Activated naive CD4-positive, alpha-beta T cell treated with anti-CD3 and anti-CD28 coated beads, Interleukin-2, amount 50 U/mL, for 72 hours (primary cell): ENCODE results near the gene HSBP1. TPM values are rescaled to one million over a fixed set of nuclear protein-coding genes. Genes with fewer than 3 reads are reported as not detected.

Experiments
- ATAC-seq, 2 donors: fragments of 150-1000 bp; cut with Tn5 transposase; 2 replicates each; pipeline ENCODE4 v1.10.0; 2021; ENCODE audit warnings: mild to moderate bottlenecking in 2 of 2, moderate library complexity in 2 of 2
- DNase-seq, 2 donors: peaks; one replicate each; pipeline ENCODE4 v3.0.0; 2021 to 2022; ENCODE audit warnings: low spot score in 2 of 2
- H3K27ac Mint-ChIP-seq, 2 donors: one replicate each; pipeline ENCODE4 v1.8.0; 2022; ENCODE audit warnings: mild to moderate bottlenecking in 2 of 2, mixed read lengths in 2 of 2
- H3K36me3 Mint-ChIP-seq, 2 donors: one replicate each; pipeline ENCODE4 v1.8.0; 2022; ENCODE audit warnings: mixed read lengths in 2 of 2
- H3K9me3 Mint-ChIP-seq, 2 donors: one replicate each; pipeline ENCODE4 v1.8.0; 2022; ENCODE audit warnings: mixed read lengths in 2 of 2
- total RNA-seq, 2 donors: library from RNA; stranded (reverse); gene quantifications; one replicate each; pipeline ENCODE4 v1.2.3, GENCODE V29; 2022

The HSBP1 gene
- total RNA-seq, result 10 to 100 TPM; 64.5 to 73.3 TPM

GRCh38 chr16:83807710-83808572 lies at the start of gene HSBP1:
Gene HSBP1 (plus strand): TSS chr16:83807978. CDS start chr16:83808077, 99 bp downstream.
- Mint-ChIP-seq H3K27ac (peak within 1 kb of the TSS; percentile 93 to 98), H3K36me3 (peaks cover 15 to 16% of the 10 kb centered on the region in 2 donors), H3K9me3 (peaks cover 0 to 10% of the 10 kb centered on the region in 2 donors)
- ATAC-seq, result peak; percentile 97 to 98
- peak; percentile 91 to 94 for DNase-seq

GRCh38 chr16:83762141-83762991 lies 45.4 kb upstream of the HSBP1 start:
- DNase-seq (no peak), ATAC-seq (no peak)
- Mint-ChIP-seq H3K27ac (no peak overlapping the region), H3K9me3 (no peaks in the 10 kb centered on the region), H3K36me3 (no peaks in the 10 kb centered on the region)

GRCh38 chr16:83762992-83763358 lies 44.8 kb upstream of the HSBP1 start:
- no peak for ATAC-seq
- Mint-ChIP-seq H3K9me3 (no peaks in the 10 kb centered on the region), H3K36me3 (no peaks in the 10 kb centered on the region), H3K27ac (no peak overlapping the region)
- no peak for DNase-seq

GRCh38 chr16:83768986-83769385 lies 38.8 kb upstream of the HSBP1 start:
- DNase-seq (no peak), ATAC-seq (no peak)
- Mint-ChIP-seq H3K9me3 (peaks cover 0 to 5% of the 10 kb centered on the region in 2 donors), H3K27ac (no peak overlapping the region), H3K36me3 (no peaks in the 10 kb centered on the region)

- no peak overlapping the region for H3K27ac Mint-ChIP-seq
- no peak for ATAC-seq
- peaks cover 0 to 5% of the 10 kb centered on the region in 2 donors for H3K9me3 Mint-ChIP-seq
- H3K36me3 Mint-ChIP-seq, result no peaks in the 10 kb centered on the region
- no peak for DNase-seq
Measured at GRCh38 chr16:83769397-83770008, 38.3 kb upstream of the HSBP1 start.

GRCh38 chr16:83771306-83771942 lies 36.4 kb upstream of the HSBP1 start:
- Mint-ChIP-seq H3K36me3 (no peaks in the 10 kb centered on the region), H3K27ac (no peak overlapping the region), H3K9me3 (peaks cover 0 to 5% of the 10 kb centered on the region in 2 donors)
- ATAC-seq (no peak), DNase-seq (no peak)

- H3K36me3 Mint-ChIP-seq, result no peaks in the 10 kb centered on the region
- ATAC-seq, result no peak
- H3K9me3 Mint-ChIP-seq, result peaks cover 0 to 5% of the 10 kb centered on the region in 2 donors
Measured at GRCh38 chr16:83772806-83773205, 35.0 kb upstream of the HSBP1 start.

GRCh38 chr16:83774066-83774465 lies 33.7 kb upstream of the HSBP1 start:
- Mint-ChIP-seq H3K36me3 (no peaks in the 10 kb centered on the region), H3K9me3 (peaks cover 0 to 5% of the 10 kb centered on the region in 2 donors), H3K27ac (no peak overlapping the region)
- no peak for ATAC-seq
- no peak for DNase-seq

More at GRCh38 chr16:83772806-83773205, 35.0 kb upstream of the HSBP1 start:
- H3K27ac Mint-ChIP-seq, result no peak overlapping the region
- DNase-seq, result no peak

GRCh38 chr16:83776944-83777343 lies 30.8 kb upstream of the HSBP1 start:
- Mint-ChIP-seq H3K9me3 (no peaks in the 10 kb centered on the region), H3K27ac (no peak overlapping the region), H3K36me3 (no peaks in the 10 kb centered on the region)
- DNase-seq (no peak), ATAC-seq (no peak)

- no peak for ATAC-seq
- no peak for DNase-seq
- no peak overlapping the region for H3K27ac Mint-ChIP-seq
- no peaks in the 10 kb centered on the region for H3K9me3 Mint-ChIP-seq
- H3K36me3 Mint-ChIP-seq, result no peaks in the 10 kb centered on the region
Measured at GRCh38 chr16:83779886-83780285, 27.9 kb upstream of the HSBP1 start.

- Mint-ChIP-seq H3K36me3 (no peaks in the 10 kb centered on the region), H3K27ac (no peak overlapping the region), H3K9me3 (no peaks in the 10 kb centered on the region)
- no peak for ATAC-seq
- no peak for DNase-seq
Measured at GRCh38 chr16:83785455-83785854, 22.3 kb upstream of the HSBP1 start.

GRCh38 chr16:83789642-83790401 lies 18.0 kb upstream of the HSBP1 start:
- Mint-ChIP-seq H3K27ac (no peak overlapping the region), H3K36me3 (no peaks in the 10 kb centered on the region), H3K9me3 (peaks cover 0 to 5% of the 10 kb centered on the region in 2 donors)
- DNase-seq (no peak), ATAC-seq (peak in 1 of 2 donors; percentile 61)

- H3K36me3 Mint-ChIP-seq, result no peaks in the 10 kb centered on the region
- H3K27ac Mint-ChIP-seq, result no peak overlapping the region
- peaks cover 0 to 5% of the 10 kb centered on the region in 2 donors for H3K9me3 Mint-ChIP-seq
- ATAC-seq, result no peak
- DNase-seq, result no peak
Measured at GRCh38 chr16:83791916-83792315, 15.9 kb upstream of the HSBP1 start.

- H3K9me3 Mint-ChIP-seq, result peaks cover 0 to 5% of the 10 kb centered on the region in 2 donors
- ATAC-seq (peak in 1 of 2 donors; percentile 18), DNase-seq (no peak)
- H3K27ac Mint-ChIP-seq, result no peak overlapping the region
- no peaks in the 10 kb centered on the region for H3K36me3 Mint-ChIP-seq
Measured at GRCh38 chr16:83792391-83792790, 15.4 kb upstream of the HSBP1 start.

GRCh38 chr16:83793179-83793578 lies 14.6 kb upstream of the HSBP1 start:
- peak overlapping the region in 1 of 2 donors; percentile 51 for H3K27ac Mint-ChIP-seq
- H3K9me3 Mint-ChIP-seq, result peaks cover 0 to 5% of the 10 kb centered on the region in 2 donors
- no peak for DNase-seq
- H3K36me3 Mint-ChIP-seq, result no peaks in the 10 kb centered on the region
- no peak for ATAC-seq
